Activated T-cell treated with anti-CD3 and anti-CD28 coated beads, Interleukin-2, amount 50 U/mL, for 1 hour (primary cell): ENCODE results near the gene DUSP5.

Experiments
- DNase-seq: peaks from one replicate; pipeline ENCODE4 v3.0.0-alpha.2; 2020

DUSP5 gene

DNA sequence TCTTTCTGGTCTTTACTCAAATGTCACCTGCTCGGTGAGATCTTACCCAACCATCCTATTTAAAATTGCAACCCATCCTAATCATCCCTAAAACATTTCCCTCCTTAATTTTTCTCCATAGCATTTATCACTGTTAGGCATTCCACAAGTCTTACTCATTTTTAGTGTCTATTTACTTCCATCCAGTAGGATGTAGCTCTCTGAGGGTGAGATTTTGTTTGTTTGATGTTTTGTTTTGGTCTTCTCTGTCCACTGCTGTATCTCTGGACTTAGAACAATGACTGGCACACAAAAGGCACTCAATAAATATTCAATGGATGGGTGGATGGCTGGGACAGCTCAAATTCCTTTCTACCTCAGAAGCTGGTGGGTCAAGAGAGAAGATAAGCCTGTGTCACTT, 15.8 kb upstream of the DUSP5 start:
- DNase-seq, result no peak

DNA sequence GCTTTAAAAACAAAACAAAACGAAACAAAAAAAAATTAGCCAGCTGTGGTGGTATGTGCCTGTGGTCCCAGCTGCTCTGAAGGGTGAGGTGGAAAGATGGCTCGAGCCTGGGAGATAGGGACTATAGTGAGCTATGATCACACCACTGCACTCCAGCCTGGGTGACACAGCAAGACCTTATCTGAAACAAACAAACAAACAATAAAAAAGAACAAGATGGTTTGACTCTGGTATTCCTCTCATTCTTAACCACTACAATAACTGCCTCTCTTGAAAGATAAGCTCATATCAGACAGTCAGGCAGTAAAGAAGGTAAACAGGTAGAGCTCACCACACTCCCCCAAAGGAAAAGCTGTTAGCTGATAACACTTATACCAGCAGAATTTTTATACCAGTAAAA, 14.1 kb upstream of the DUSP5 start:
- no peak for DNase-seq

DNA sequence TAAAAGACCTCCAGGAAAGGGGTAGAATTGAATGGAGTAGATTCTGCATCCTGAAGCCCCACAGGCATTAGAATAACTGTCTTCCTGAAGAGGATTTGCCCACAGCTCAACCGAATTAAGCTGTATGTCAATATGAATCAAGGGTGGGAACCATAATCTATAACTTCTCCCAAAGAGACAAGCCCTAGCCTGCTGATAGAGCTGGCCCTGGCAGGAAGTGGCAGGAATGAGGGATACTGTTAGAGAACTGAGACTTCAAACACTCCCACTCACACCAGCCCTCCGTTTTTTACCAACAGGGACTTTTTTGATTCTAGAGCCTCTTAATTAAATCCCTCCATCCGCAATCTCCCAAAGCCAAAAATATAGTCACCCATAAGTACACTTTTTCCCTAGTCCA, 12.2 kb upstream of the DUSP5 start:
- no peak for DNase-seq

DNA sequence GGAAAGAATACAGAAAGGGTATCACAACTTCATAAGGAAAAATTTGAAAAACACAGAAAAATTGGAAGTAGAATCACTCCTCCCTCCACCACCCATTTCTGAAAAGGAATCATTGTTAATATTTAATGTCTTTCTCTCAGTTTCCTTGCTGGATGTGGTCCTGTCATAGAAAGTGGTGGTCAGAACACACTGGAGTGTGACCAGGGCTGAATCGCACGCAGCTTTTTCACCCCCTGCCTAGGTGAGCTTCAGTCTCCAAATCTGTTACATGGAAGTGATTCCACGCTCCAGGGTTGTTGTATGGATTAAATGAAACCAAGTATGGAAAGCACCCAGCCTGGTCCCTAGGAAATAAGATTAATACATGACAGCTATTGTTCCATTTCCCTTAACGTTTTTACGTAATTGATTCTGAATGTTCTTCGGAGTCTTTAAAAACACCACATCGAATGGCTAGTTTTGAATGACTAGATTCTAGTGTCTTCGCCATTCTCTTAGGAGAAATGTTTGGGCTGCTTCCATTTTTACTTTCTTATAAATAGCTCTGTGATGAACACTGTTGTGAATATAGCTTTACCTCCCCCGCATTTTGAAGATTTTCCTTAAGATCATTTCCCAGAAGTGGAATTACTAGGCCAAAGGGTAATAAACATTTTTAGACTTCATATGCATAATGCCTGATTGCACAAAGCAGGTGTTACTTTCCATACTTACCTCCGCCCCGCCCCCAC, 10.9 kb upstream of the DUSP5 start:
- DNase-seq, result no peak

DNA sequence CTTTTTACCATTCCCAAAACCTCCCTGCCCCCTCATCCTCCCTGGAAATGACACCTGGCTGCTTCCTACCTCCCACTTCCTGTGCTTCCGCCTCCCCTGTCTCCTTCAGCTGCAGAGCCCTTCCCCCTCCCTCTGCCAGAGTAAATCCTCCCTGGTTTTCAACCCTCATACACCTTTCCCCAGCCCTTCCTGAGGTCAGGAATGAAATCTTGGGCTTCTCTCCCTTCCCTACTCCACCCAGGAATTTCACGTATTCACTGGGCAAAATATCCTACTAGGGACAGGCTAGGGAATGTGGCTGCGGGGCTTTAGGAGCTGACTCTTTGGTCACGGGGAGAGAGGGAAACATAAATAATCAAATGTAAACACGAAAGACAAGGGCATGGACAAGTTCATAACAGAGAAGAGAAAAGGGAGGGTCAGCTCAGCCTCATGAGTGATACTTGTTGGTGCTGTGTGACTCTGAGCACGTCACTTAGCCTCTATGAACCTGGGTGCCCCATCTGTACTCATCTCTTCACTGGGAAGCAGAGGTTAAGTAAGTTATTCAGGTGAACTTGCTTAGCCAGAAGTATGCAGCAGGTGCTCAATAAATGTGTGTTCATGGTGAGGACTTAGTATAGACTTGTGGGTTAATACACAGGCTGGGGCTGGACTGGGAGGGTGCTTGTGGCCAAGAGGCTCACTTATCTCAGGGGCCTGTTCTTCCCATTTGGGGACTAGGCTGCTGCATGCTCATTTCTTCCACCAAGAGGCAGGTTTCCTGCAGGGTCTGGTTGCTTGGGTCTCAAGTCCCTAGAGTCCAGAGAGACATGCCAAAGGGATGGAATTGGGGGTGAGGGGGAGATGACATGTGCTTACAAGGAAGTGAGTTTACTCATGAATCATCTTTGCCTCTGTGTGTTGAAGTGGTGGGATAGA, 10.0 kb upstream of the DUSP5 start:
- no peak for DNase-seq

DNA sequence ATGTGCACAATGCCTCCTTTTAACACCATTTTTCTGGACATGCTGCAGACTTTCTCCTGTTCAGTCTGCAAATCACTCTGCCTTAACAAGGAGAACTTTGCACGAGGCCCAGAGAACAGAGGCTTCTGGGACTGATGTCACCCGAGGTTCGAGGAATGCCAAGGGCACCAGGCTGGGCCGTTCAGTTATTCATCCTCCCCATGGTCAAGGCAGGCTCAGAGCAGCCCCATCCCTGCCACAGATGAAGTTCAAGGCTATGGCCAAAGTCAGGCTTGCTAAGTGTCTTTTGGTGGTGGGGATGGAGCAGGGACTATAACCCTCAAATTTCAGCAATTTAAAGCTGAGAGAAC, 9.4 kb upstream of the DUSP5 start:
- DNase-seq, result no peak

DNA sequence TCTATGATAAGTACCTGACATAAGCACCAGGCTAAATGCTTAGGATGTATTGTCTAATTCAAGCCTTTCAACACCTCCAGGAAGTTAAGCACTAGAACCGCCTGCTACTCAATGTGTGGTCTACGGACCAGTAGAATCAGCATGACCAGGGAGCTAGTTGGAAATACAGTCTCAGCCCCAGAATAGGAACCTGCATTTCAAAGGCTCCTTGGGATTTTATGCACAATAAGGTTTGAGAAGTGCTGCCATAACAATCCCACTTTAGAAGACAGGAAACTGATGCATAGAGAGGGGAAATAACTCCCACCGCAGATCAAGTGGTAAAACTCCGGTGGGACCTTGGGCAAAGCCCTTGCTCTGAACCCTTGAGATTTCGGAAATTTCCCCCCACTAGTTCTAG, 8.8 kb upstream of the DUSP5 start:
- DNase-seq, result no peak

DNA sequence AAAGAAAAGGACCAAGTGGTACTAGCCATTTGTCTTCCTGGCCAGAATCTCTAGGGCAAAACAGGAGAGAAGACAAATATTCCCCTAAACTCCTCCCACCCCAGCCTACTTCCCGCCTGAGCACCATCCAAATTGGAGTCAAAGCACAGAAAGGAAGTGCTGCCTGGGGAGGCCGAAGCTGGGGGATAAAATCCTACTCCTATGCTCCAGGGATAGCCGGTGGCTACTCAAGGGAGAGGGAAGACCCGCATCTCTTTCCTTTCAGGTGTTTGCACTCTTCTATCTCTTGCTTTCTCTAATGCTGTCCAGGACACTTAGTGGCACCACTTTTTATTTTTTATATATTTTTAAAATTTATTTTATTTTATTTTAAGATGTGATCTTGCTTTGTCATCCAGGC, 7.1 kb upstream of the DUSP5 start:
- no peak for DNase-seq

DNA sequence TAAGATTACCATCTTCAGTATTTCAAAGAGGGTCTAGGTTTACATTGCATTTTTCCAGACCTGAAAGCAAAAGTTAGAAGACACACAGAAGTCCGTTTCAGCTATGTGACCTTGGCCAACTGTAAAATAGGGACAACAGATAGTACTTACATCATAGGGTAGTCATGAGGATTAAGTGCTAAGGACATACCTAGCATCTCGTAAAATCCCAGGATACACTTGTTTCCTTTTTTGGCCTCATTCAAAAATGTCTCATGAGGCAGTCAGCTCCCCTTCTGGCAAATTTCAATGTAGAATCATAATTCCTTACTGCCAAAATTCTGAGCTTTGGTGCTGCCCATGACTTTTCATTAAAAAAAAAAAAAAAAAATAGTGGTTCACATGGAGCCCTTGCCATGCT, 6.4 kb upstream of the DUSP5 start:
- DNase-seq, result no peak

DNA sequence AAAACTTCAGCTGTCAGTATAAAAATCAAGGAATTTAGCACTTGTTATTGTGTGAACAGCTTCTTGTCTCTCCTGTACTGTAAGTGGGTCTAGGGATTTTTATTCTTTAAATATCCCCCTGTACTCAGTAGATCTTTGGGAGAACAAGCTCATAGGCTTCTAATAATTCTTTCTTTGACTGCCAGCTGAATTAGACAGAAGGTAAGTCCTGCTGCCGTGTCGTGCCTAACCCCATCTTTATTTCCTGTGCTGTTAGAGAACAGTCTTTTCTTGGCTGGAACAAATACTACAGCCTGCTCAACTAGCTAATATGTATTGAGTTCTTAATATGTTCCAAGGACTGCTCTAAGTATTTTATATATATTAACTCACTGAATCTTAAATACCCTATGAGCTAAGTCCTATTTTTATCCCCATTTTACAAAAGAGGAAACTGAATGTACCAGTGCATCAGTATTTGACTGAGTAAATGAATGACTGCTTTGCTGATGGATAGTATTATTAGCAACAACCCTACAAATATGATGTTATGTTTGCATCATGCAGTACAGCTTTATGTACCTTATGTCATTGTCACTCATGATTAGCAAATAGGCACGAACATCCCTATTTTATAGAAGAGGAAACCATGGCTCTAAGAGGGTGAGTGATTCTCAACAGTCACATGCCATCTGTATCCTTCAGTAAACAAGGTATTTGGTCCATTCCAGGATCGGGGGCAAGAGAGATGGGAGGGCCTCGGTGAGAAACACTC, 5.5 kb upstream of the DUSP5 start:
- DNase-seq, result no peak

DNA sequence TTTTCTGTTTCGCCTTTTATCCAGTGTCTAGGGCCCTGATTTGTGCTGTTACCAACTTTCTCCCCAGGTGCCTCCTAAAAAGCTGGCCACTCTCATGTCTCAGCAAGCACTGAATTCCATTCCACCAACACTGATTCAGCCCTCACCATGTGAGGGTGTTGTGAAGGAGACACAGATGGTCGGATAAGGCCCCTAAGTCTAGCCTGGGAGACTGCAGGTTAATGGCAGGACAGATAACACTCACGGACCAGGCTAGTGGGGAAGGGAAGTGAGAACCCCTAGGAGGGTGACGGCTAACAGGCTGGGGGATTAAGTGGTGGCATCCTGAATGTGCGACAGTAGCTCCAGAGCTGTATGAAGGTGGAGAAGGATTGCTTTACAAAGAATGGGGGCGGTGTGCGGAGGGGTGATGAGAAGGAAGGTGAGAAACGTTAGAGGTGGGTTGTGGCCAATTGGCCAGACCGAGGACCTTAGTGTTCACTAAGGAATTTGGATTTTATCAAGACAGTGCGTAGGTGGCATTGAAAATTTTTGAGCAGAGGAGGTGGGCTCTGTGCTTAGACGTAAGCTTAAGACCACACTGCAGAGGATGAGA, 3.8 kb upstream of the DUSP5 start:
- no peak for DNase-seq

DNA sequence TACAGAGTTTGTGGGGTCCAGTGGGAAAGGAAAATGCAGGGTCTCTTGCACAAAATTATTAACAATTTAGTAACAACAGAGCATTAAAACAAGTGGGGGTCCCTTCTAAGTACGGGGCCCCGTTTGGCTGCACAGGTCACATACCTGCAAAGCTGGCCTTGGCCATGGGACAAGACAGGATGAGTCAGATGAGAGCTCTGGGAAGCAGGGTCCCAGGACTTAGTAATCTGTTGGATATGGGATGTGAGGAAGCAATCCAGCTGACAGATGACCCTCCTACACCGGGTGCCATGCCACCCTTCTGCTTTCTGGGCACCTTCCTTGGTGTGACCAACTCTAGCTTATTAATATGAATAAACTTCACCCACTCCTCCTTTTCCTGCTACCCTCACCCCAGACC, 3.2 kb upstream of the DUSP5 start:
- DNase-seq, result no peak

DNA sequence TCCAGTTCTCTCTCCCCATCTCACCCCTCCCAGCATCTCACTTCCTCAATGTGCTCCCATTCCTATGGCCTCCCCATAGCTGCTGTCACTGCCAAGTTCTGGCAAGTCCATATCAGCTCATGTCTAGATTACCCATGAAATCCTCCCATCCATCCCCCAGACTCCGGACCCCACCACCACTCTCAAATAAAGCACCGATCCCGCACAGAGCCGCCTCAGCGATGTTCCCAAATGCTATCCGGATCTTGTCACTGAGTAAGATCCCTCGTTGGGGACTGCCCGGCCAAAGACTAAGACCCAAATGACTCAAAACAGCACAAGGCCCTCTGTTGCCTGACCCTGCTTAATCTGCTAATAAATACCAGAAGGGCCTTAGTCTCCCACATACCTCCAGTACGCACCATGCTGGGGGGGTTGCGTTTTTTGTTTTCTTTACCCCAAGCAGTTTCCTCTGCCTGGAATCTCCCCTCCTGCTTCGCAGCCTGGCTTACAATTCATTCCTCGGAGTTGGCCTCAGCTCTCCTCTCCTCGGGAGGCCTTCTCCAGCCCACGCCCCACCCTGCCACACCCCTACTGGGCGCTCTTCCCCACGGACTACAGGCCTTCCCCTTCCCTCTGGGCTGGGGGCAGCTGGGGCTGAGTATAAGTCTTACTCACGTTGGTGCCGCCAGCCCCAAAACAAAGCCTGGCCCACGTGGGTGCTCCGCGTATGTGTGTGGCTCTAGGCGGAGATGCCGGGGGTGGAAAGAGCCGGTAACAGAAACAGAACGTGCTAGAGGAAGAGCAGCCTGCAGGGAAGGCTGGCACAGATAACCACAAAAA, 1.8 kb upstream of the DUSP5 start:
- DNase-seq, result peak; percentile 60

DNA sequence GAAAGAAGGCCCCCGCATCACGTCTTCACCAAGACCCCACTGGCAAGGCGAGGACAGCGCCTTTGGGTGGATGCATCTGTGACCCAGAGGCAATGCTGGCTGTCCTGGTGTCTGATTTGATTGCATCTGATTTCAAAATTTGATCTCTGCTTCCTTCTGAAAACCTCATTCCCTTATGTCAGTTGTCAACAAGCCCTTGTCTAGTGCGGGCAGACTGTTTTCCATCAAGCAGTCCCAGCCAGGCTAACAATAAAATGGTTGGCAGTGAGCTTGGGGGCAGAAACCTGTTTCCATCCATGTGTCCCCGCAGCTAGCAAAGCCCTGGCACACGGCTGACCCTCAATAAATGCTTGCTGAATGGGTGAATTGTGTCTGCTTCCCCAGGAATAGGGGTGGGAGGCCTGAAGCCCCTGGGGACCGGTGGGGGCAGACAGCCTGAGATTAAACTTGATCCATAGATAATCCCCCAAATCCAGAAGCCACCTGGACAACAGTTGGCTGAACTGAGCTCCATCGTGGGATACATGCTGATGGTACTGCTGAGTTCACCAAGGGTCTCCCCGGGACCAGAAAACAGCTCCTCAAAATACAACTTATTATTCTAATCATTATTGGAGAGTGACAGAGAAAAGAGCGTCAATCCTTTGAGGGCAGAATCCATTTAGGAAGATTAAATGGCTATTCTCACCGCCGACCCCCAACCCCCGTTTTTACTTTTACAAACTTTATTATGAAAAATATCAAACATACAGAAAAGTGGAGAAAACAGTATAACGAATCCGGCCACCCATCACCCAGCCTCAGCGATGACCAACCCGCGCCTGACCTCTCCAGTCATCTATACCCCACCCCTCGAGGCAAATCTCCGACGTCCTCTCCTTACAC, 912 bp upstream of the DUSP5 start:
- peak; percentile 35 for DNase-seq

DNA sequence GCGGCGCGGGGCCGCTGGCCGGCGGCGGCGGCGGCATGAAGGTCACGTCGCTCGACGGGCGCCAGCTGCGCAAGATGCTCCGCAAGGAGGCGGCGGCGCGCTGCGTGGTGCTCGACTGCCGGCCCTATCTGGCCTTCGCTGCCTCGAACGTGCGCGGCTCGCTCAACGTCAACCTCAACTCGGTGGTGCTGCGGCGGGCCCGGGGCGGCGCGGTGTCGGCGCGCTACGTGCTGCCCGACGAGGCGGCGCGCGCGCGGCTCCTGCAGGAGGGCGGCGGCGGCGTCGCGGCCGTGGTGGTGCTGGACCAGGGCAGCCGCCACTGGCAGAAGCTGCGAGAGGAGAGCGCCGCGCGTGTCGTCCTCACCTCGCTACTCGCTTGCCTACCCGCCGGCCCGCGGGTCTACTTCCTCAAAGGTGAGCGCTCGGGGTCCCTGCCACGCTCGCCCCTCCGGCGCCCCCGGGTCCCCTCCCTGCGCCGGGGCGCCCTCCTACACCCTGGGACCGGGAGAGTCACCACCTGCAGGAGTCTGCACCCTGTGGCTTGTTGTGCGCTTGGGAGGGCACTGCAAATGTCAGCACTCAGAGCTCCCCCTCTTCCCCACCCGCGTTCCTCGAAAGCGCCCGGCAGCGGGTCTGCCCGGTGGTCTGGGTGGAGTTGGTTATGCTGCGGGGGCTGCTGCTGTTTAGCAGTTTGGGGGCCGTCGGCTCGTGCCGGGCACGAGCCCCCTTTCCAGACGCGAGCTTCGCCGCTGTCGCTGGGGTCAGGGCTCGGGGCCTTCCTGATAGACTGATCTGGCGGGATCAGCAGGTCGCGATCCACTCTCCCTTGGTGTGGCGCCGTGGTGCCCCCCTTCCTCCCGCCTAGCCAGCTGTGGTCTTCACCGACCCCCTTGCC, 627 bp downstream of the DUSP5 start:
- DNase-seq, result peak; percentile 73

DNA sequence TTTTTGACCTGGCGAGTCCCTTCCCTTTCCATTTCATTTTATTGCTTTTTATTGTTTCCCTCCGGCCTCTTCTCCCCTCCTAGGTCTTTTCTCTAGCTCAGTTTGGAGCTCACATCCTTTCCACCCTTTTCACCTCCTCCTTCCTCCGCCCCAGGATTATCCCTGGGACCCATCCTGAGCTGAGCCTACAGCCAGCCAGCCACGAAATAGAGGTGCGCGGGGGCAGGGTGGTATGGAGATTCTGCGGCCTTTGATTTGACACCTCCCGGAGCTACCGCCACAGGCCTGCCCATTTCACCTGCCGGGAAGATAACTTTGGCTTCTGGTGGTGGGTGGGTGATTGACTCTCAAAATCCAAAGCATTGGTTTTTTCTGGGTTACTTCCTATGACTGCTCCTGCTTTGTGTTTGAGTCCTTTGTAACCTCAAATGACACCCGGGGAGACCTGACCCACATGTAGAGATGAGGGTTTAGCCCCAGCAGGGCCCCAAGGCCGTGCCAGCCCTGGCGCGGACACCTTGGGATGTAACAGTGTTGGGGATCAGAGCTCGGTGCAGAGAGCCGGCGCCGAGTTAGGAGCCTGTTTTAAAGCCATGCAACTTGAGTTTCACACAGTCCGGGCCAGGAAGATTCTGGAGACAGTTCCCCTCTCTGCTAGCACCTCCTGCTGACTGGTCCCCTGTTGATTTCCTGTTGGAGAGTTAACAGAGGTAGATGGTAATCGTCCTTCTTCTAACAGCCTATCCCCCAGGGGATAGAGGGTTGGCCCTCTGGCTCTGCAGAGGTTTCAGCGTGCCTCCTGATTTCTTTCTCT, 1.5 kb downstream of the DUSP5 start:
- DNase-seq, result peak; percentile 45

DNA sequence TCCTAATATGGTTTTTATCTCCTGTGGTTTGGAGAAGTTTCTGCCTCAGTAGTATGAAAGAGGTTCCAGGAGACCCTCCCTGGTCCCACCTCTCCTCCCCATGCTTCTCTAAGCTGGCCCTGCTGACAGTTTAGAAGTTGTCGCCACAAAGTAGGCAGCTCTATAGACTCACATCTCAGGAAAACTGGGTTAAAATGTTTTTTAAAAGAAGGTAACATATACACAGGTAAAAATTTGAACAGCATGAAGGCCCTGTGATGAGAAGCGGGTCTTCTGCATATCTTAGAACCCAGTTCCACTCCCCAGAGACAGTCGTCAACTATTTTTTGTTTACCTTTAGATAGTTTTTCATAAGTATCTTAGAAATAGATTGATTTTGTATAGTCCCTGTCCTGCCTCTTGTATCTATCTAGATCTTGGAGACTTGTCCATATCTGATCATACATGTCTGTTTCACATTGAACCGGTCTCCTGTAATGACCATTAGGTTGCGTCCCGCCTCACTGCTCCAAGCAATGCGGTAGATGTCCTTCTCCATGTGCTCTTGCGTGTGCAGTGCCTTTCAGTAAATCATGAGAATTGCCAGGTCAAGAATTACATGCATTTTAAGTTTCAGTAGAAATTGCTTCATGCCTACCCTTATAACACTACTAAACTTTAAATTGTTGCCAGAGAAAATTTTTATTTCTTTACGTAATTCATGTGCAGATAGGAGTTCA, 2.2 kb downstream of the DUSP5 start:
- no peak for DNase-seq

DNA sequence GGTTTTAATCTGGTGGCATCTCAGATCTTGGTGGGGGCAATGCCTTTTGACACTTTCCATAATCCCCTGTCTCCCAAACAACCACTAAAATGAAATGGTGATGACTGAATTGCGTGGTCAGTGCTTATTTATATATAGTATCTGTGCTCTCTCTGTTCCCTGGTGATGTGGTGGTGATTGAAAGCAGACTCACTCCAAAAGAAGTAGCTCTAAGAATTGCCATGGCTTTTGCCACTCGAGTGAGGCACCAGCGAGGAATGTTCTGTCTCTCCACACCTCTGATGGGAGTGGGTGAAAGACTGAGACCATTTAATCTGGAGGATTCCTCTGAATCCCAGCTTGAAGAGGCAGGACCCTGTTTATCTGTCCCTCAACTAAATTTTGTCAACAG, 2.8 kb downstream of the DUSP5 start:
- DNase-seq, result no peak
